Left lung (tissue), 10 donors: ENCODE measurements around the gene PAPPA. TPM values are rescaled to one million over a fixed set of nuclear protein-coding genes. Genes with fewer than 3 reads are reported as not detected.
A peak's percentile ranks its signal among the peaks of the same experiment; 100 is the strongest.

Experiments
- ATAC-seq: fragments of 200-7000 bp; cut with Tn5 transposase; one replicate; pipeline ENCODE4 v1.9.1; 2020; ENCODE audit warnings: moderate library complexity
- DNase-seq, 4 donors: peaks; one replicate each; pipeline ENCODE4 v3.0.0-alpha.2; 2013 to 2020
- H3K27ac ChIP-seq, 2 donors: fragments of 200-600 bp; sonication (generic) in 1 of 2; one replicate each; pipeline versions ENCODE4 v1.5.0 to v1.8.0; 2020 to 2021
- H3K27me3 ChIP-seq, 2 donors: fragments of 200-600 bp; sonication (generic) in 1 of 2; one replicate each; pipeline versions ENCODE4 v1.5.0 to v1.8.0; 2020 to 2021
- H3K36me3 ChIP-seq, 2 donors: fragments of 200-600 bp; sonication (generic) in 1 of 2; one replicate each; pipeline versions ENCODE4 v1.5.0 to v1.8.0; 2020 to 2021
- H3K4me1 ChIP-seq, 2 donors: fragments of 200-600 bp; one replicate each; pipeline ENCODE4 v1.8.0; 2021
- H3K4me3 ChIP-seq, 2 donors: fragments of 200-600 bp; sonication (generic) in 1 of 2; one replicate each; pipeline versions ENCODE4 v1.5.0 to v1.8.0; 2020 to 2021; ENCODE audit warnings: mild to moderate bottlenecking in 1 of 2
- H3K9me3 ChIP-seq, 2 donors: fragments of 200-600 bp; sonication (generic) in 1 of 2; one replicate each; pipeline versions ENCODE4 v1.5.0 to v1.8.0; 2020 to 2021
- intact Hi-C, 2 donors: fragments of 100-400 bp; cut with DNase I; formaldehyde crosslinking; loops; one replicate each; pipeline versions ENCODE4 v1.11.2 to v1.14.2; 2022
- polyA plus RNA-seq, 6 donors: library from polyadenylated mRNA; unstranded; fragments of 120-200 nt; gene quantifications; one replicate each; pipeline ENCODE4 v1.2.1, GENCODE V29; 2013; ENCODE audit not compliant: insufficient read length in 6 of 6
- total RNA-seq, 2 donors: library from RNA; stranded (reverse); fragmentation: NEBNext Ultra II Directional; extraction: Animal tissue kit (Norgen Biotek cat#: 25700); gene quantifications; one replicate each; pipeline ENCODE4 v1.2.1, GENCODE V29; 2021
- TF ChIP-seq, protein P1 (sequence below), 2 donors: fragments of 200-600 bp; sonication (generic) in 1 of 2; IDR thresholded peaks; one replicate each; pipeline versions ENCODE4 v1.5.0 to v1.8.0; 2021; ENCODE audit warnings: antibody characterized with exemption in 2 of 2
- donor health status: DM: no; HTN: yes; CAD: no.
- donor health status: DM: no; HTN: no; CAD: no.

Gene PAPPA
- total and polyA plus RNA-seq, 8 donors: 1.1 to 9.8 (median 1.3) TPM

GRCh38 chr9:116154976-116155697 lies 1.5 kb downstream of the PAPPA start:
- Histone ChIP-seq H3K27me3 (peaks cover 6 to 85% of the 10 kb centered on the region in 2 donors), H3K27ac (peak overlapping the region; percentile 8 to 79), H3K4me1 (peaks cover 0 to 3% of the 10 kb centered on the region in 2 donors), H3K36me3 (no peaks in the 10 kb centered on the region), H3K4me3 (peak overlapping the region; percentile 34), H3K9me3 (no peaks in the 10 kb centered on the region)
- TF ChIP-seq, protein P1, sequence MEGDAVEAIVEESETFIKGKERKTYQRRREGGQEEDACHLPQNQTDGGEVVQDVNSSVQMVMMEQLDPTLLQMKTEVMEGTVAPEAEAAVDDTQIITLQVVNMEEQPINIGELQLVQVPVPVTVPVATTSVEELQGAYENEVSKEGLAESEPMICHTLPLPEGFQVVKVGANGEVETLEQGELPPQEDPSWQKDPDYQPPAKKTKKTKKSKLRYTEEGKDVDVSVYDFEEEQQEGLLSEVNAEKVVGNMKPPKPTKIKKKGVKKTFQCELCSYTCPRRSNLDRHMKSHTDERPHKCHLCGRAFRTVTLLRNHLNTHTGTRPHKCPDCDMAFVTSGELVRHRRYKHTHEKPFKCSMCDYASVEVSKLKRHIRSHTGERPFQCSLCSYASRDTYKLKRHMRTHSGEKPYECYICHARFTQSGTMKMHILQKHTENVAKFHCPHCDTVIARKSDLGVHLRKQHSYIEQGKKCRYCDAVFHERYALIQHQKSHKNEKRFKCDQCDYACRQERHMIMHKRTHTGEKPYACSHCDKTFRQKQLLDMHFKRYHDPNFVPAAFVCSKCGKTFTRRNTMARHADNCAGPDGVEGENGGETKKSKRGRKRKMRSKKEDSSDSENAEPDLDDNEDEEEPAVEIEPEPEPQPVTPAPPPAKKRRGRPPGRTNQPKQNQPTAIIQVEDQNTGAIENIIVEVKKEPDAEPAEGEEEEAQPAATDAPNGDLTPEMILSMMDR (IDR thresholded peaks at IDR 0.05): no peak
- ATAC-seq: peak; percentile 42
- intact Hi-C loops: loop anchor here in 1 of 2 donors (5.0 to 10.0 kb wide), 2 partner anchors 417 to 460 kb away; no protein-coding TSS in a partner anchor
- DNase-seq: peak; percentile 38 to 64 (median 60)

GRCh38 chr9:116155698-116156039 lies 2.1 kb downstream of the PAPPA start:
- peak overlapping the region in 1 of 2 donors; percentile 79 for H3K27ac ChIP-seq
- peak in 1 of 4 donors; percentile 60 for DNase-seq
- no peak for ATAC-seq
- peaks cover 0 to 3% of the 10 kb centered on the region in 2 donors for H3K4me1 ChIP-seq
- intact Hi-C loops: loop anchor here in 1 of 2 donors (10.0 kb wide), 1 partner anchor 461 kb away; no protein-coding TSS in a partner anchor
- TF ChIP-seq, protein P1 (IDR thresholded peaks at IDR 0.05): no peak
- H3K4me3 ChIP-seq: peak overlapping the region; percentile 34
- no peaks in the 10 kb centered on the region for H3K9me3 ChIP-seq
- H3K36me3 ChIP-seq: no peaks in the 10 kb centered on the region
- H3K27me3 ChIP-seq: peaks cover 6 to 84% of the 10 kb centered on the region in 2 donors

DNA sequence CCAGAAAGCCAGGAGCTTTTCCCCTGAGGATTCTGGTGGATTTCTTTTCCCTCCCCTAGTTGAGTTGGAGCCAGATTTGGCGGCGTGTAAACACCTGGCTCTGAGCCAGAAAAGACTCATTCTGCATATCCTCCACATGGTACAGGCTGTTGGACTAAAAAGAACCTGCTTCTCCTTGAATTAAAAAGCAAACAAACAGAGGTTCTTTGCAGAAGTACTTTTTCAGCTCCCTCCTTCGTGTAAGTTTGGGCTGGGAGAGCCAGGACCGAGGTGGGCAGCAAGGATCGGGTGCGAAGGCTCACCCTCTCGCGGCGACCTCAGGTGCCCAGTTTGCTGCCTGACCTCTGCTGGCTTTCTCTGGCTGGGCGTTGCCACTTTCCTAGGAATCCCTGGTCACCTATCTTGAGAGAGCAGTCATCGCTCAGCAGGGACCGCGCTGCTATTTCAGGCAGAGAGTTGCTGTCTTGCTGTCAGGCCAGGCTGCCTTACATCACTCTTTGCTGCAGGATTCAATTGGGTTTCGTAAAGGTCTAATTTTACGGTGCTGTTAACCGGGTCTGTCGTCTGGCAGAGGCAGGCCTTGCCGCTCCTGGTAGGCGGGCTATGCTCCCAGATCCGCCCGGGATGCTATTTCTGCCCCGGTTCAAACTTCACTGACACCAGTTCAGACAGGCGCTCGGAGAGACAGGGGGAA lies 3.2 kb downstream of the PAPPA start:
- Histone ChIP-seq H3K27me3 (peaks cover 6 to 82% of the 10 kb centered on the region in 2 donors), H3K36me3 (no peaks in the 10 kb centered on the region), H3K4me3 (no peak overlapping the region), H3K9me3 (no peaks in the 10 kb centered on the region), H3K4me1 (peaks cover 0 to 3% of the 10 kb centered on the region in 2 donors), H3K27ac (peak overlapping the region in 1 of 2 donors; percentile 79)
- ATAC-seq (peak; percentile 57), DNase-seq (peak; percentile 49 to 82 (median 60))
- intact Hi-C loops: loop anchor here in 1 of 2 donors (10.0 kb wide), 1 partner anchor 462 kb away; no protein-coding TSS in a partner anchor
- TF ChIP-seq, protein P1 (IDR thresholded peaks at IDR 0.05): no peak

GRCh38 chr9:116157436-116158138 lies 4.0 kb downstream of the PAPPA start:
- no peak for DNase-seq
- intact Hi-C loops: loop anchor here in 1 of 2 donors (10.0 kb wide), 1 partner anchor 463 kb away; no protein-coding TSS in a partner anchor
- TF ChIP-seq, protein P1 (IDR thresholded peaks at IDR 0.05): no peak
- no peaks in the 10 kb centered on the region for H3K9me3 ChIP-seq
- no peak overlapping the region for H3K4me3 ChIP-seq
- H3K27ac ChIP-seq: peak overlapping the region in 1 of 2 donors; percentile 79
- peaks cover 0 to 3% of the 10 kb centered on the region in 2 donors for H3K4me1 ChIP-seq
- peaks cover 6 to 74% of the 10 kb centered on the region in 2 donors for H3K27me3 ChIP-seq
- no peaks in the 10 kb centered on the region for H3K36me3 ChIP-seq
- no peak for ATAC-seq
